HepG2 (cell line): ENCODE data around the gene MAN1A1. TPM values are rescaled to one million over a fixed set of nuclear protein-coding genes. Genes with fewer than 3 reads are reported as not detected.

ENCODE experiments used
- ARHGAP35 ChIP-seq: sonication (generic); formaldehyde crosslinking; IDR thresholded peaks from 2 replicates; pipeline ENCODE4 v1.9.0; 2022; ENCODE audit warnings: mild to moderate bottlenecking, inconsistent platforms, moderate library complexity, missing genetic modification reagents, borderline replicate concordance
- ARNT2 ChIP-seq: sonication (generic); formaldehyde crosslinking; IDR thresholded peaks from 2 replicates; pipeline ENCODE4 v1.8.0; 2022; ENCODE audit warnings: mild to moderate bottlenecking, low read depth, missing genetic modification reagents, moderate library complexity
- ATF1 ChIP-seq: IDR thresholded peaks from 2 replicates; pipeline ENCODE4 v1.6.1; 2016; ENCODE audit warnings: mild to moderate bottlenecking, control low read depth
- CREM ChIP-seq, 2 experiments: sonication (generic) in 1 of 2; formaldehyde crosslinking in 1 of 2; IDR thresholded peaks; 2 replicates each; pipeline versions ENCODE4 v1.4.0 to v1.6.1; 2016 to 2020; ENCODE audit warnings: antibody characterized with exemption in 1 of 2, mild to moderate bottlenecking in 1 of 2, missing genetic modification reagents in 1 of 2
- FOSL1 ChIP-seq: sonication (generic); formaldehyde crosslinking; IDR thresholded peaks from 2 replicates; pipeline ENCODE4 v1.9.0; 2021; ENCODE audit warnings: missing genetic modification reagents, borderline replicate concordance
- HDAC2 ChIP-seq: sonication (generic); formaldehyde crosslinking; IDR thresholded peaks from 2 replicates; pipeline ENCODE4 v1.4.0; 2020; ENCODE audit warnings: missing genetic modification reagents
- HNF4A ChIP-seq: sonication (generic); formaldehyde crosslinking; IDR thresholded peaks from 2 replicates; pipeline ENCODE4 v1.4.0; 2020; ENCODE audit warnings: missing genetic modification reagents
- KAT8 ChIP-seq: IDR thresholded peaks from 2 replicates; pipeline ENCODE4 v1.6.1; 2016; ENCODE audit warnings: missing genetic modification reagents, missing compliant biosample characterization
- KMT2A ChIP-seq: sonication (generic); formaldehyde crosslinking; IDR thresholded peaks from 2 replicates; pipeline ENCODE4 v1.4.0; 2020; ENCODE audit warnings: missing genetic modification reagents
- NFE2L2 ChIP-seq: fragments of 150-350 bp; IDR thresholded peaks from 2 replicates; pipeline ENCODE4 v1.6.1; 2014; ENCODE audit warnings: low read length
- POLR2AphosphoS5 ChIP-seq: IDR thresholded peaks from 2 replicates; pipeline ENCODE4 v1.6.1; 2012; ENCODE audit warnings: low read depth, low read length
- RBAK ChIP-seq: sonication (generic); formaldehyde crosslinking; IDR thresholded peaks from 2 replicates; pipeline ENCODE4 v1.5.1; 2020; ENCODE audit warnings: mild to moderate bottlenecking, missing genetic modification reagents
- RXRA ChIP-seq: sonication (generic); formaldehyde crosslinking; IDR thresholded peaks from 2 replicates; pipeline ENCODE4 v1.5.1; 2020; ENCODE audit warnings: missing genetic modification reagents
- SETDB1 ChIP-seq: sonication (generic); formaldehyde crosslinking; IDR thresholded peaks from 2 replicates; pipeline ENCODE4 v1.5.1; 2020; ENCODE audit warnings: missing genetic modification reagents, mild to moderate bottlenecking, borderline replicate concordance
- SOX6 ChIP-seq, 2 experiments: fragments of 450-650 bp in 1 of 2; sonication (generic) in 1 of 2; formaldehyde crosslinking in 1 of 2; IDR thresholded peaks; 2 replicates each; pipeline versions ENCODE4 v1.4.0 to v1.6.1; 2017 to 2020; ENCODE audit warnings: antibody characterized with exemption in 1 of 2, mild to moderate bottlenecking in 1 of 2, missing genetic modification reagents in 1 of 2
- SRY ChIP-seq: sonication (generic); formaldehyde crosslinking; IDR thresholded peaks from 2 replicates; pipeline ENCODE4 v1.8.0; 2022; ENCODE audit warnings: mild to moderate bottlenecking, missing genetic modification reagents
- STAG1 ChIP-seq: sonication (generic); formaldehyde crosslinking; IDR thresholded peaks from 2 replicates; pipeline ENCODE4 v1.4.0; 2020; ENCODE audit warnings: missing genetic modification reagents
- STAT5B ChIP-seq: sonication (generic); formaldehyde crosslinking; IDR thresholded peaks from 2 replicates; pipeline ENCODE4 v1.4.0; 2020; ENCODE audit warnings: missing genetic modification reagents
- THAP7 ChIP-seq: sonication (generic); formaldehyde crosslinking; IDR thresholded peaks from 2 replicates; pipeline ENCODE4 v1.8.1; 2023; ENCODE audit warnings: mild to moderate bottlenecking, missing genetic modification reagents
- ZFAT ChIP-seq: sonication (generic); formaldehyde crosslinking; conservative IDR thresholded peaks from 2 replicates; pipeline ENCODE4 v1.8.1; 2023; ENCODE audit warnings: missing genetic modification reagents, inconsistent platforms
- ZKSCAN5 ChIP-seq: sonication (generic); formaldehyde crosslinking; IDR thresholded peaks from 2 replicates; pipeline ENCODE4 v1.5.1; 2020; ENCODE audit warnings: mild to moderate bottlenecking, missing genetic modification reagents
- ZNF10 ChIP-seq: sonication (generic); formaldehyde crosslinking; IDR thresholded peaks from 2 replicates; pipeline ENCODE4 v1.4.0; 2020; ENCODE audit warnings: mild to moderate bottlenecking, low read depth, missing genetic modification reagents, borderline replicate concordance
- ZNF264 ChIP-seq: sonication (generic); formaldehyde crosslinking; IDR thresholded peaks from 2 replicates; pipeline ENCODE4 v1.4.0; 2020; ENCODE audit warnings: missing genetic modification reagents
- ZNF414 ChIP-seq: sonication (generic); formaldehyde crosslinking; IDR thresholded peaks from 2 replicates; pipeline ENCODE4 v1.5.0; 2020; ENCODE audit warnings: missing genetic modification reagents
- ZNF570 ChIP-seq: sonication (generic); formaldehyde crosslinking; IDR thresholded peaks from 2 replicates; pipeline ENCODE4 v1.4.0; 2020; ENCODE audit warnings: mild to moderate bottlenecking, missing genetic modification reagents, borderline replicate concordance
- ZNF652 ChIP-seq: IDR thresholded peaks from 2 replicates; pipeline ENCODE4 v1.6.1; 2016; ENCODE audit warnings: low read depth, borderline replicate concordance
- ZNF709 ChIP-seq: sonication (generic); formaldehyde crosslinking; IDR thresholded peaks from 2 replicates; pipeline ENCODE4 v1.5.0; 2020; ENCODE audit warnings: mild to moderate bottlenecking, missing genetic modification reagents
- ZNF761 ChIP-seq: sonication (generic); formaldehyde crosslinking; conservative IDR thresholded peaks from 2 replicates; pipeline ENCODE4 v1.4.0; 2020; ENCODE audit warnings: mild to moderate bottlenecking, missing genetic modification reagents
- ZNF776 ChIP-seq: sonication (generic); formaldehyde crosslinking; IDR thresholded peaks from 2 replicates; pipeline ENCODE4 v1.4.0; 2020; ENCODE audit warnings: mild to moderate bottlenecking, missing genetic modification reagents
- ZNF883 ChIP-seq: sonication (generic); formaldehyde crosslinking; IDR thresholded peaks from 2 replicates; pipeline ENCODE4 v1.5.1; 2020; ENCODE audit warnings: mild to moderate bottlenecking, missing genetic modification reagents; ENCODE audit errors: not compliant biosample characterization
- ZSCAN30 ChIP-seq: sonication (generic); formaldehyde crosslinking; IDR thresholded peaks from 2 replicates; pipeline ENCODE4 v1.5.0; 2020; ENCODE audit warnings: mild to moderate bottlenecking, missing genetic modification reagents
- polyA plus RNA-seq, 8 experiments: library from polyadenylated mRNA; depleted of rRNA in 3 of 8; stranded (reverse) in 7 of 8; unstranded in 1 of 8; fragments of >200 nt; fragmentation: Illumina TruSeq in 4 of 8; extraction: Trizol in 4 of 8; gene quantifications; 2 replicates each; pipeline versions ENCODE4 v1.2.1 to v1.2.3, GENCODE V29; 2011 to 2016; ENCODE audit warnings: low read depth in 4 of 8, missing spikeins in 1 of 8, mixed read lengths in 1 of 8; ENCODE audit not compliant: insufficient read depth in 1 of 8
- total RNA-seq, 5 experiments: library from RNA; depleted of rRNA; stranded (reverse); fragments of >200 nt; fragmentation: Illumina TruSeq; extraction: Trizol; gene quantifications; 2 replicates each; pipeline ENCODE4 v1.2.3, GENCODE V29; 2016; ENCODE audit warnings: low read depth in 1 of 5

MAN1A1 gene
- total and polyA plus RNA-seq, 2 of the 13 experiments (the other 11 are each of a cell fraction or from before 2014, with no cell fraction given), result 156 to 236 TPM

DNA sequence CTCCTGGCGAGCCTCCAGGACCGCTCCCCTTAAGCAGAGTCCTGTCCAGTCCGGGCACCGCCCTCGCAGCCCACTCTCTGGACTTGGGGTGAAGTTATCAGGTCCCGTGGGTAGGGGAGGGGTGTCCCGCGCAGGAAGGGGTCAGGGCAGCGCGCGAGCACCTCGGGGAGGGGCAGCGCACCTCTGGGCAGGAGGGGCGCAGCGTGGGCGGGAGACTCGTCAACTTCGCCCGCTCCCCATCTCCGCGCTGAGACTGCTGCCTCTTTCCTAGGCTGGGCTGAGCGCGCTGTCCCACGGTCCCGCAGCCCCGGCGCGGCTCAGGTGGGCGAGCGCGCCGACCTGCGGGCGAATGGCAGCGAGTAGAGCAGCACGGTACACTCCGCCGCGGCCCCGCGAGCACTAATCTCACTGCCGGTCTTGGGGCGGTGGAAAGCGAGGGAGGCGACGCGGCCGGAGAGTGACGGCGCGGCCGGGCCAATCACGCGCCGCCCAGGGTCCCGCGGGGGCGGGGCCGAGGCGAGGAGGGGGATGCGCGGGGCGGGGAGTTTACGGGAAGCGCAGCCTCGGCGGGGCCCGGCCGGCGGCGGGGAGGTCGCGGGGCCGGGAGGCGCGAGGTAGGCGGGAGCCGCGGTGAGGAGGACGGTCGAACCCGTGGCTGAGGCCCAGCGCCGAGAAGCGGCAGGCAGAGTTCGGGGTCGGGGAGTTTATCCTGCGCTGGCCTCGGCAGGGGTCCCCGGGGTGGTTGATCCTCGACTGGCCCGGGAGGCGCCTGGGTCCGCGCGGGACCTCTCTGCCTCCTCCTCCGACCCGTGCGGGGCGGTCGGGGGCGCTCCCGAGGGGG lies at the start of gene MAN1A1 (continued):
- TF ChIP-seq ZNF570 (CRISPR knock-in tag) (peak; percentile 26; the same call in 1 of the 2 replicates), ZNF264 (no peak; the same call in 1 of the 2 replicates), ZNF761 (peak; percentile 19; the same call in 1 of the 2 replicates), ZNF709 (CRISPR knock-in tag) (peak; percentile 68), RXRA (CRISPR knock-in tag) (peak; percentile 73; the same call in 1 of the 2 replicates), STAT5B (no peak), STAG1 (peak; percentile 38), THAP7 (CRISPR knock-in tag) (0 out of 2 replicates have a peak, but pooled peaks have one; percentile 45), ATF1 (CRISPR knock-in tag) (no peak), HNF4A (CRISPR knock-in tag) (peak; percentile 27; the same call in 1 of the 2 replicates), POLR2AphosphoS5 (peak; percentile 96), ZKSCAN5 (no peak), ZFAT (CRISPR knock-in tag) (no peak), ZSCAN30 (CRISPR knock-in tag) (no peak; the same call in 1 of the 2 replicates), ARNT2 (CRISPR knock-in tag) (peak; percentile 98), HDAC2 (CRISPR knock-in tag) (peak; percentile 89), NFE2L2 (no peak), CREM (IDR thresholded peaks at IDR 0.05) (0 out of 2 replicates have a peak, but pooled peaks have one; percentile 12), CREM (CRISPR knock-in tag; IDR thresholded peaks at IDR 0.05) (no peak), ZNF414 (CRISPR knock-in tag) (peak; percentile 86), SOX6 (IDR thresholded peaks at IDR 0.05) (no peak), SOX6 (CRISPR knock-in tag; IDR thresholded peaks at IDR 0.05) (peak; percentile 69), ZNF10 (CRISPR knock-in tag) (no peak), SETDB1 (no peak), KAT8 (CRISPR knock-in tag) (peak; percentile 79; the same call in 1 of the 2 replicates), RBAK (no peak), FOSL1 (no peak; the same call in 1 of the 2 replicates), SRY (CRISPR knock-in tag) (peak; percentile 97), ARHGAP35 (peak; percentile 94), ZNF776 (peak; percentile 84; the same call in 1 of the 2 replicates), KMT2A (CRISPR knock-in tag) (peak; percentile 94), ZNF652 (CRISPR knock-in tag) (peak; percentile 46), ZNF883 (CRISPR knock-in tag) (peak; percentile 72)
